Hippocampal formation (tissue), 2 donors: ENCODE results near the gene PEPD.

ENCODE experiments used
- DNase-seq, 2 donors: peaks; one replicate each; lab custom pipeline; 2025; lab: John Stamatoyannopoulos, UW

PEPD gene

DNA sequence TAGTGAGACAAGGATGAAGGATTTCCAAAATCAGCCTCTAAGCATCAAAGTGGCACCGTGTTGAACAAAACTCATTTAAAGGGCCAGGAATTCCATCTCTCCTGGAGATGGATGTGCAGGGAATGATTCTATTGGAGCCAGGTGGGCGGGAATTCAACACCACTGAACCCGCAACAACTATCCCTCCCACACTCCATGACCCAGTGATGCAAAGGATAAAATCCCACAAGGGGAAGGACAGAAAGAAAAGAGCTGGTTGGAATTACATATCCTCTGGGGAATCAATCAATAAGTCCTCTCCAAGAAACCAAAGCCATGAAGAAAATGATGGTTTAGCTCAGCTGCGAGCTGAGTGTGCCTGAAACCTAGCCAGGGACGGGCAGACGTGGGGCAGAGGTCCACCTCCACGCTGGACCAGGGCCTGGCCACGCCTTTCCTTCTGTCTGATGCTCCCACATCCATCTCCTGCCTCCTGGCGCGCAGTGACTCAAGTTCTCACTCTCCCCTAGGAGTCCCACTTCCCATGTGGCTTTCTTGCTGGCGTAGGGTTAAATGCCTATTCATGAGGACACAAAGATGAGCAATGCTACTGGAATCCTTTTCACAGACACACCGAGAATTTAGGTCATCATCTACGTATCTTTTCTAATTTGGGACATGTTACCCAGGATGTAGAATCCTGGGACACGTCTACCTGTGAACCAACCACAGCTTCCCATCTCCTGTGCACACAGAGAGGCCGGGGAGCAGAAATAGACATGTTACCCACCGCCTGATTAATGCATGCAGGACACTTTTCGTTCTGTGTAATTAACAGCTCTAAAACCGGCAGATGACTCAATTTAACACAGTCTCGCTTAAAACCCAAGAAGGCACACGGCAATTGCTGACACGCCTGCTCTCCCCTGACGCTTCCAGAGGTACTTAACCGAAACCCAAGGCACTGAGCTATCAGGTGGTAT, 48.6 kb downstream of the PEPD start:
- DNase-seq: no peak

GRCh38 chr19:33472226-33472625, 49.4 kb downstream of the PEPD start:
- no peak for DNase-seq

DNA sequence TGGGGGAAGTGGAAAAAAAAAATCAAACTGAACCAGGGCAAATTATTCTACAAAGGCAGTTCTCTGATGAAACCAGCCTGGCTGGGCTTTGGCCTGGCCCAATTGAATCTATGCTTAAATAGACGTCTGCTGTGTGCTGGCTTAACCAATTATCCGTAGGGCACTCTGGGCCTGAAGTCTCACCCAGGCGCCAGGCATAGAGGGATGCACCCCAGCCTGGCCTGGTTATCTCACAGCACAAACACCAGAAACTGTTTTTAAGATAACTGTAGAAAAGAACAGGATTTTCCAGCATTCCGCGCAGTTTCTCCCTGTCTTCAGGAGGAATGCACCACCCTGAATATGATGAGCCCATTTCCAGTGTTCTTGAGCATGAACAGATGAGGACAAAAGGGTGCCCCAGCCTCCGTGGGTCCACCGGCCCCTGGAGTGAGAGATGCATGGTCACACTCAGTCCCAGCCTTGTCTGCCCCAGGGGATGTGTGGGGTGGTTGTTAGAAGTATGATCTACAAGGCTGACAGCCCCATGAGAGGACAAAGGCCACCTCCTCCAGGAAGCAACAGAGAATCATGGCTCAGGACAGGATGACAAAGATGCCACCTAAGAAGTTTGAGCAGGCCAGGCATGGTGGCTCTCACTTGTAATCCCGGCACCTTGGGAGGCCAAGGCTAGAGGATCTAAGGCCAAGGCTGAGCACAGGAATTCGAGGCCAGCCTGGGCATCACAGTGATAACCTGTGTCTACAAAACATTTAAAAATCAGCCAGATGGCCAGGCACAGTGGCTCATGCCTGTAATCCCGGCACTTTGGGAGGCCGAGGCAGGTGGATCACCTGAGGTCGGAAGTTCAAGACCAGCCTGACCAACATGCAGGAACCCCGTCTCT, 50.2 kb downstream of the PEPD start:
- no peak for DNase-seq

- DNase-seq: no peak
Observed at GRCh38 chr19:33470686-33471085, 50.9 kb downstream of the PEPD start.

- DNase-seq: no peak
Observed at GRCh38 chr19:33470040-33470330, 51.6 kb downstream of the PEPD start.

DNA sequence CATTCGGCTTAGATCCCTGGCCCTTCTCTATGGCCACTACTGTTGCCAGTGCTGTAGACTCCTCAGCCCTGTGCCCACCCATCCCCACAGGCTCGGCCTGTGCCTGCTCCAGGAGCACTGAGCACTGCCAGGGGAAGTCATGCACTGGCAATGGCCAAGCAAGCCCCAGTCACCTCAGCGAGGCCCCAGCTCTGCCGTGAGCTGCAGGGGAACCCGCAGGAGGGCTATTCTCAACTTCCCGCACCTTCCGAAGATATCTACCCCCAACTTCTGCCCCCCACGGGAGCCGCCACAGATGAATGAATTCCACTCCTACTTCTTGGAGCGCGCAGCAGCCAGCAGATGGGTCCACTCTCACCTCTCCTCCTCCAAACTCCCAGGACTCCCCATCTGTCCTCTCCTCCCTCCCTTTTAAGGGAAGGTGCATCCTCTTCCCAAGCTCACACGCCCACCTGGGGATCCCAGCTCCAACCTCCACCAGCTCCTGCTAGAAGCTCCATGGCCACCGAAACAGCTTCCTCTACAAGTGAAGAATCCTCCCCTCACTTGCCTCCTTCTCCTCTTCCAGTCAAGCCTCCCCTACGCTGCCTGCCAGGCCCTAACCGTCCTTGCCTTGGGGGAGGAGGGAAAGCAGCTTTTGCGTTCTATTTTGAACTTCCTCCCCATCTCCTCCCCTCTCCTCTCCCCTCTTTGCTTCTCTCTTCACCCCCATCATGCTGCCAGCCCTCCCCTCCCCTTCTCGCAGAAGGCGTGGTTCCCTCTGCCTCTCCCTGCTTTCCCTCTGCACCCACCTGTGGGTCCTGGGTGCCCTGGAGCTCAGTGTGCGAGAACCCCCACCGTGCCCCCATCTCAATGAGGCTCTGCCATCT, 52.2 kb downstream of the PEPD start:
- no peak for DNase-seq

- DNase-seq: no peak
Observed at GRCh38 chr19:33468361-33469170, 53.0 kb downstream of the PEPD start.

GRCh38 chr19:33467851-33468250, 53.7 kb downstream of the PEPD start:
- no peak for DNase-seq

GRCh38 chr19:33465834-33466233, 55.8 kb downstream of the PEPD start:
- no peak for DNase-seq

DNA sequence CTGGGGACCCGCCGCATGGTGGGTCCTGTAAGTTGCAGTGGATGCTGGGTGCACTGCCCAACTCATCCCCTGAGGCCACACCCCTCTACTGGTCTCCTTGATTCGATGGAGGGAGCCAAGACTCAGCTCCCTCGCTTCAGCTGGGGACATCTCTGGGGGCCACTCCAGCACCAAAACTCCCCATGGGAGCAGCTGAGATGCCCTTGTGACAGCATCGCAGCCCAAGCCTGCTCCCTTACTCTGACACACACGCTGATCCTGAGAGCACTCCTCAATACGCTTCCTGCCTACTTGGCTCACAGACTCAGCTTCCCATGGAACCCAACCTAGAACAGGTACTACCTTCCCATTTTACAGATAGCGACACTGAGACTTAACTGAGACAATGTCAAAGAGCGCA, 56.2 kb downstream of the PEPD start:
- no peak for DNase-seq

- no peak for DNase-seq
Observed at GRCh38 chr19:33464733-33465115, 56.9 kb downstream of the PEPD start.

GRCh38 chr19:33464010-33464732, 57.4 kb downstream of the PEPD start:
- DNase-seq: no peak

- no peak for DNase-seq
Observed at GRCh38 chr19:33463199-33463598, 58.4 kb downstream of the PEPD start.

DNA sequence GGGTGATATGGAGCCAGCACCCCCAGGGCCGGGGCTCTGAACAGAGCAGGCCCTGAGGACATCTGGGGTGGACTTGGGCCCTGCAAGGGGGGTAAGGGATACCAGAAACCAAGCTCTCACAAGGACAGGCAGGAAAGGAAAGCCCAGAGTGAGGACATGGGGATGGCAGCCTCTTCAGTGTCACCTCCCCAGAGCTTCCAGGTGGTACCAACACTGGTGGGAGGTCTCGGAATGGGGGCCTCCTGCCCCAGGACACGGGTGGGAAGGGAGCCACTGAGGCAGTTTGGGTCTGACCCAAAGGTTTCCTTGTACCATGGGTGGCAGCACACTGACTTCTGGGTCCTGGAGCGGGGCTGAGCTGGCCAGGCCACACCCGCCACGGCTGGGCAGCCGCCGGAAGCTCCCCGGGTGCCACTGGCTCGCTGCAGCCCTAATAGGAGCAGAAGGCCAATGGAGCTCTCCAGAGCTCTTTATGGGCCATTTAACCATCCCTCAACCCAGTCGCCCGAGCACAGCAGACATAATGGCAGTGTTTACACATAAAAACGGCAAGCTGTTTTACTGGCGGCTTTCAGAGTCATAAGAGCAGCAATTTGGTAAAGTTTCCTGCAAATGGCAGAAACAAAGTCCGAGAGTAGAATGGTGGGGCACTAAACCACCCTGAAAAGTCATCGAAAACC, 59.3 kb downstream of the PEPD start:
- DNase-seq: no peak

- DNase-seq: no peak
Observed at GRCh38 chr19:33461256-33462111, 60.1 kb downstream of the PEPD start.

GRCh38 chr19:33460221-33460908, 61.2 kb downstream of the PEPD start:
- DNase-seq: no peak

DNA sequence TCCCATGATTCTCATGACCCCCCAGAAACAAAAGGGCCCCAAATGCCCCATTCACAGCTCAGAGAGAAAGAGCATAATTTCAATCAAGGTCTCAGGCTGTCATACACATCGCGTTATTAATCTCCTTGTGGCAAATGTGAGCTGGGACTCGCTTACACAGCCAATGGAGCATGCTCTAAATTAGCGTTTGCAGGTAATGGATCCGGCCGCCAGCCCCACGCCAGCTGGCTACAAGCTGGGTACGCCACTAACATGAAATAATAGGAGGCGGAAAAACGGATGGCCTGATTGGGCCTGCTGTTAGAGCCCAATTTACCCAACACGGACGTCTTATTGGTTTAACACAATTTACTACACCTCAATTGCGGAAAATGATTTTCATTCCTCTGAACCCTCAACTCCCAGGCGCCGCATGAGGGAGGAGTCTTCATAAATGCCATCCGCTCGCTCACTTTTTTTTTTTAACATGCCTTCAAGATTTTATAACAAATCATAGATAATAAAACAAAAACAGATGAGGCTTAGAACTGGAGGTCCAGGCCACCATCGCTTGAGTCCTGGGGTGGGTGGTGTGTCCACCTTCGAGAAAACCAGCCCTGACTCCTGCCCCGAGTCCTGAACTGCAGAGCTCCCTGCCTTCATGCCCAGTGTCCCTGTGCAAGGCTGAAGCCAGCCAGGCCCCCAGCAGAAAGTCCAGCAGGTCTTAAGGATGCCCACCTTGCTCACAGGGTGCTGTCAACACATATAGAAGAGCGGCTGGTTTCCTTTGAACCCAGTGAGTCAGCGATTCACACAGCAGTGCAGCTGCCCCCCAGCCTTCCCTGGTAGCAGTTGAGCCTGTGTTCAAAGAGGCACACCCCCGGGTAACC, 62.1 kb downstream of the PEPD start:
- DNase-seq: no peak
